OCI-LY3 (cell line): ENCODE data around the gene PSMB9.

Source experiments
- CTCF ChIP-seq: fragments of 200-600, 300-600 bp; sonication (generic); IDR thresholded peaks from 2 replicates; pipeline ENCODE4 v1.5.1; 2014; ENCODE audit warnings: antibody characterized with exemption, low read length, low read depth
- EZH2phosphoT487 ChIP-seq: fragments of 200-600 bp; shearing (Covaris generic); IDR thresholded peaks from 2 replicates; pipeline ENCODE4 v1.6.1; 2018; ENCODE audit warnings: antibody characterized with exemption, mixed run types, low read depth

GRCh38 chr6:32830936-32831335 is 23.1 kb upstream of the PSMB9 start:
- TF ChIP-seq CTCF, result no peak
- TF ChIP-seq EZH2phosphoT487, result no peak
